A549 treated with RU486 at 1 μM for 4 hours (cell line): Measurements from ENCODE around the gene SAMM50. TPM values are rescaled to one million over a fixed set of nuclear protein-coding genes. Genes with fewer than 3 reads are reported as not detected.

ENCODE experiments used
- total RNA-seq: library from RNA; stranded (reverse); fragments of 200-300 nt; extraction: Qiagen RNA extraction; gene quantifications from 5 replicates; pipeline ENCODE4 v1.2.3, GENCODE V29; 2022; ENCODE audit warnings: low read depth

Gene SAMM50
- total RNA-seq = 45.6 to 49.8 TPM (median 46.1 TPM) in 5 replicates

GRCh38 chr22:43955040-43955882 is at the start of gene SAMM50:
SAMM50 (plus strand) TSS chr22:43955442; CDS start chr22:43955578, 136 bp downstream.

GRCh38 chr22:43923631-43924464 is 31.4 kb upstream of the SAMM50 start, which contains the start of gene PNPLA3:
PNPLA3 (plus strand) TSS chr22:43923805; CDS start chr22:43923912, 107 bp downstream.

GRCh38 chr22:44024288-44024921 is 69.2 kb downstream of the SAMM50 start, which contains the start of gene PARVB:
PARVB (plus strand) TSS chr22:44024302; CDS start chr22:44024340, 38 bp downstream.

Other genes starting within 250 kb of the SAMM50 start
- gene EFCAB6, start 143.1 kb upstream of the SAMM50 start, total RNA-seq = 0.16 to 0.99 TPM (median 0.36 TPM) in 5 replicates
- gene SULT4A1, start 92.9 kb upstream of the SAMM50 start, total RNA-seq = not detected in 5 replicates
- gene PNPLA5, start 63.4 kb upstream of the SAMM50 start, total RNA-seq = 0.07 TPM in 1 of 5 replicates, not detected in the others
- gene PNPLA3, start 31.6 kb upstream of the SAMM50 start, total RNA-seq = 0.73 to 0.96 TPM (median 0.82 TPM) in 5 replicates
- gene PARVB, start 68.9 kb downstream of the SAMM50 start, total RNA-seq = 38.2 to 42.8 TPM (median 42.0 TPM) in 5 replicates
- not detected in 5 replicates for gene PARVG, start 225.5 kb downstream of the SAMM50 start, total RNA-seq